GM21423 (cell line): ENCODE results near the gene ARHGAP19.
"Not testable (repeated sequence)": the region's sequence is repeated elsewhere in the genome, so short reads cannot be mapped to it uniquely, and the experiment has no call there.

ENCODE experiments used
- ATAC-seq: cut with Tn5 transposase; IDR thresholded peaks from one replicate; pipeline ENCODE4 v1.9.1; 2021; ENCODE audit warnings: mild to moderate bottlenecking, moderate library complexity; ENCODE audit not compliant: unreplicated experiment

Gene ARHGAP19

GRCh38 chr10:97321804-97322190, 29.4 kb upstream of the ARHGAP19 start:
- ATAC-seq, result no peak

GRCh38 chr10:97321032-97321803, 28.8 kb upstream of the ARHGAP19 start:
- ATAC-seq, result no peak

DNA sequence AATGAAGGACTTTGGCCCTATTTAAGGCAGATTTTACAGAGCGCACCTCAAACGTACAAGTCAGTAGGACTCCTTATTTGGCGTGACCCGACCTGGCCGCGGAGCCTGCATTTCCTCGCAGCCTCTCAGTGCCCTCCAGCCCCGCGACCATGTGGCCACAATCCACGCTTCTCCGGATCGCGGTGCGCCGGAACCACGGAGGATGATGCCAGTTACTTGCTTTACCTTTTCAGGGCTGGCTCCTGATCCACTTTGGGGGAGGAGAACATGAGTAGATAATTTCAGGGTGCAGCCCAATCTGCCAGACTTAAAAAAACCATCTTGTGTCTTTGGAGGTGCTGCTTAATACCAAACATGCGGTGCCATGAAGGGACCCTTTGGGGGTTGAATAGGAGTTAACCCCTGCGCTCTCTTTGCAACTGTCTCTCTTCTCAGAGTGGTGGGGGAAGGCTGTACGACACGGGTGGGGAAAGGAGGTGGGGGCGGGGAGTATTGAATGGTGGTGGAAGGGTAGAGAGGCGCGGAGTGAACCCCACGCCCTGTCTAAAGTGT, 28.1 kb upstream of the ARHGAP19 start:
- no peak for ATAC-seq

- peak; percentile 30 for ATAC-seq
These were observed 27.4 kb upstream of the ARHGAP19 start for GRCh38 chr10:97319671-97320479.

GRCh38 chr10:97318772-97319651, 26.6 kb upstream of the ARHGAP19 start, which contains the start of gene FRAT1:
Gene FRAT1, plus strand, starts transcription at chr10:97319271. Its CDS starts 183 bp downstream, at chr10:97319454.
- peak; percentile 82 for ATAC-seq

GRCh38 chr10:97314671-97315070, 22.2 kb upstream of the ARHGAP19 start:
- no peak for ATAC-seq

DNA sequence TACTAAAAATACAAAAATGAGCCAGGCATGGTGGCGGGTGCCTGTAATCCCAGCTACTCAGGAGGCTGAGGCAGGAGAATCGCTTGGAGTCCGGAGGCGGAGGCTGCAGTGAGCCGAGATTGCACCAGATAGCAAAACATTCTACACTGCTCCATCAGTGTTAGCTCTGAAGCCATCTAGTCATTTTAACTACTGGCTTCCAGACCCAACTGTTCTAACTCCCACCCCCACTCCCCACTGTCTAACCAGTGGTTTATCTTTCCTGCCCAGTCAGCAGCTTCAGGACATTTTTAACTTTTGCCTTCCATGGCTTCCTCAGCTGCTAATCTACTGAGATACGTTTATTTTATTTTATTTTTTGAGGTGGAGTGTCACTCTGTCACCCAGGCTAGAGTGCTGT, 20.5 kb upstream of the ARHGAP19 start:
- ATAC-seq, result no peak

DNA sequence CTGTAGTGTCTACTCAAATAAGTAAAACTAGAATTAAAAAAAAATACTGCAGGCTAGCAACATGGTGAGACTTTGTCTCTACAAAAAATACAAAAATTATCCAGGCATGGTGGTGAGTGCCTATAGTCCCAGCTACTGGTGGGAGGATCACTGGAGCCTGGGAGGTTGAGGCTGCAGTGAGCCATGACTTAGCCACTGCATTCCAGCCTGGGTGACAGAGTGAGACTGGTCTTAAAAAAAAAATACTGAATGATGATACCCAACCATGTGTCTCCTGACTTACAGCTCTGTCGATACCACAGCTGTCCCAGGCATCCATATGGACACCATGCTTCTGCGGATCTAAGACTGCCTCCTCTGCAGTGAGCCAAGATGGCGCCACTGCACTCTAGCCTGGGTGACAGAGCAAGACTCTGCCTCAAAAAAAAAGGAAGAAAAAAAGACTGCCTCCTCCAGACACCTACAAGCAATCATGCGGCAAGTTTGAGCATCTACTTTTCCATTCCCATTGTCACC, 18.7 kb upstream of the ARHGAP19 start:
- ATAC-seq, result no peak

GRCh38 chr10:97307866-97308780, 15.7 kb upstream of the ARHGAP19 start:
- ATAC-seq, result no peak

GRCh38 chr10:97307441-97307840, 15.0 kb upstream of the ARHGAP19 start:
- no peak for ATAC-seq

- no peak for ATAC-seq
These were observed 9.8 kb upstream of the ARHGAP19 start for GRCh38 chr10:97302088-97302791.

DNA sequence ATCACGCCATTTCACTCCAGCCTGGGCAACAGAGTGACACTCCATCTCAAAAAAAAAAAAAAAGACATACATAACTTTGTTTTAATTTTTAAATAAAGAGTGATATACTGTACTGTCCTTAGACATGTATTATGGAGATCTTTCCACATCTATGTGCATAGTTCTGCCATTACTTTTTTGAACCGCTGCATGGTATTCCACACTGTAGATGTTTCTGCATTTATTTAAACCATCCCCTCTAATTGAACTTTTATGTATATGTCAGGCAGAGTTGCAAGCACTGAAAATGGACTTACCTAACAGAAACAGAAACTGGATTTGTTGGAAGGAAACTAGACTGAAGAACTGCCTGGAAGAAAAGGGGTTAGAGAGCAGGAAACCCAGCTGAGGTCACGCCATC, 8.5 kb upstream of the ARHGAP19 start:
- ATAC-seq, result no peak

DNA sequence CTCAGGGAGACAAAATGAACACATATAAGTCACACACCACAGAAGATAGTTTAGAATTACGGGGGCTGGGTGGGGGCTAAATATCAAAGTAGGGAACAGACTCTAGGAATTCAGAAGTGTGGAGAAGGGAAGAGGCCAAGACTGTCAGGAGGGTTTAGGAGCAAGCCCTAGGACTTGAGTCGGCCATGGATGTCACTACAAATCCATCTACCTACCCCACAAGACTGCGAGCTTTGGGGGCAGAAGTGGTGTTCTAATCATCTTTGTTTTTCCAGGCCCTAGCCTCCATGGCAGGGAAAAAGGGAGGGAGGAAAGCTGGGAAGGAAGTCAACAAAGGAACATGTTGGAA, 5.8 kb upstream of the ARHGAP19 start:
- no peak for ATAC-seq

DNA sequence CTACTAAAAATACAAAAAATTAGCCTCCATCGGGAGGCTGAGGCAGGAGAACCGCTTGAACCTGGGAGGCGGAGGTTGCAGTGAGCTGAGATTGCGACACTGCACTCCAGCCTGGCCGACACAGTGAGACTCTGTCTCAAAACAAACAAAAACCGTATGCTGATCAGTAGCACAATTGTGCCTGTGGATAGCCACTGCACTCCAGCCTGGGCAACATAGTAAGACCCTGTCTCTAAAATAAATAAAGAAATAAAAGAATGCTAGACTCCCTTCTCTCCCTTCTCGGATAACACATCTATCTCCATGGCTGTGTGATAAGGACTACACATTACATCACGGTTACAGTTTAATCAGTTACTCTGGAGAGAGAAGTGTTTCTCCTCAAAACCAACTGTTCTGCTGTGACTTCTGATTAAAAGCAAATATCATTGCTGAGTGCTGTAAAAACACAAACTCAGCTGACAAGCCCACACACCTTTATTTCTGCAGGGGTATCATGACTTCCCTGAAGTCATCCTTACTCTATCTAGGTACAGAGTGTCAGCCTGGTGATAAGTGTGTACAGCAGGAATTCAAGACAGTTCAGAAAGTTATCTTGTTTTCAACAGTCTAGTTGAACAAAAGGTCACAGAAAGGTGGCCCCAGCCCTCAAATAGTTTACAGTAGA, 5.3 kb upstream of the ARHGAP19 start:
- ATAC-seq, result no peak

DNA sequence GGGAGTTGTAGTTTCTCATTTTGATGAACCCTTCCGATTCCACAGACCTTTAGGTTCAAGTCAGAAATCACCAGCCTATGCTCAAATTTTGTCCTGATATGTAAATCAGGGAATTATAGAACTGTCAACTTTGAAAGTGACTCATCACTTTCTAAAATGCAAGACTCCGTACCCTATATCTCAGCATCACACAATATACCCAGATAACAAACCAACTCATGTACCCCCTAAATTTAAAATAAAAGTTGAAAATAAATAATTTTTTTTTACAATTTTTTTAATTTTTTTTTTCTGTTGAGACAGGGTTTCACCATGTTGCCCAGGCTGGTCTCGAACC, 393 bp upstream of the ARHGAP19 start:
- ATAC-seq, result no peak

DNA sequence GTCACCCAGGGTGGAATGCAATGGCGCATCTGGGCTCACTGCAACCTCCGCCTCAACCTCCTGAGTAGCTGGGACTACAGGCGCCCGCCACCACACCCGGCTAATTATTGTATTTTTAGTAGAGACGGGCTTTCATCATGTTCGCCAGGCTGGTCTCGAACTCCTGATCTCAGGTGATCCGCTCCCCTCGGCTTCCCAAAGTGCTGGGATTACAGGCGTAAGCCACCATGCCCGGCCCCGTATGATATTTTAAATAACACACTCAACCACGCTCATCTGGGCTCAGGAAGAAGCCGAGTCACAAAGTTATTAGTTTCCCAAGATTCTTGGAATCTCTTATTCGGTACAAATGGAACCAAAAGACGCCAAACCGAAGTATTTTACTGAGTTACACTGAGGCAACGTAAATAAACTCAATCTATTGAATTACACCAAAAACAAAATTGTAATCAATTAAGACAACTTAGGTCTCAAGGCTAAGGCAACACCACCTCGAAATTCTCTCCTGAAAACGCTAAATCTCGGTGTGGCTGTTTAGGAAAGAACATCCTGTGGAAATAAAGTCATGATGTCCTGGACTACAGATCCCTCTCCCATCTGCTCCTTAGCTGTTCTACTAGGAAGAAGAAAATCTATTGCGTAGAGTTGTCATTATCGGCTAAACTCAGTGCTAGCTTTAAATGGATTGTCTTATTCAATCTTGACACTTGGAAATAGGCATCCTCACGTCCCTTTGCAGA, 910 bp downstream of the ARHGAP19 start:
- no peak for ATAC-seq

GRCh38 chr10:97290576-97291356, 1.7 kb downstream of the ARHGAP19 start:
- not testable (repeated sequence) for ATAC-seq
